AG10803 (cell line): ENCODE measurements around the gene KCNV2.

Source experiments
- DNase-seq: peaks from one replicate; pipeline ENCODE4 v3.0.0; 2010; ENCODE audit warnings: low read depth
- H3K4me3 ChIP-seq: 2 replicates; pipeline ENCODE4 v1.5.1; 2011; ENCODE audit warnings: mild to moderate bottlenecking, low read length, control low read depth
- TF ChIP-seq, protein P1 (sequence below): conservative IDR thresholded peaks from 2 replicates; pipeline ENCODE4 v1.5.1; 2011; ENCODE audit warnings: mild to moderate bottlenecking, low read length, control low read depth, inconsistent platforms

The KCNV2 gene

DNA sequence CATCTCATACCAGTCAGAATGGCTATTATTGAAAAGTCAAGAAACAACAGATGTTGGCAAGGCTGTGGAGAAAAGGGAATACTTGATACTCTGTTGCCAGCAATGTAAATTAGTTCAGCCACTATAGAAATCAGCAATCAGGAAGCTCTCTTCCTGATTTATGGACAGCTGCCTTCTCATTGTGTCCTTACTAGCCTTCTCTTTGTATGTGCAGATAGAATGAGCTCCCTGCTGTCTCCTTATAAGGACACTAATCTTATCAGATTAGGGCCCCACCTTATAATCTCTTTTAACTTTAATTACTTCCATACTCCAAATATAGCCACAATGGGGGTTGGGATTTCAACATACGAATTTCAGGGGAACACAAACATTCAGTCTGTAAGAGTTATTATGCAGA, 38.0 kb downstream of the KCNV2 start:
- TF ChIP-seq, protein P1, sequence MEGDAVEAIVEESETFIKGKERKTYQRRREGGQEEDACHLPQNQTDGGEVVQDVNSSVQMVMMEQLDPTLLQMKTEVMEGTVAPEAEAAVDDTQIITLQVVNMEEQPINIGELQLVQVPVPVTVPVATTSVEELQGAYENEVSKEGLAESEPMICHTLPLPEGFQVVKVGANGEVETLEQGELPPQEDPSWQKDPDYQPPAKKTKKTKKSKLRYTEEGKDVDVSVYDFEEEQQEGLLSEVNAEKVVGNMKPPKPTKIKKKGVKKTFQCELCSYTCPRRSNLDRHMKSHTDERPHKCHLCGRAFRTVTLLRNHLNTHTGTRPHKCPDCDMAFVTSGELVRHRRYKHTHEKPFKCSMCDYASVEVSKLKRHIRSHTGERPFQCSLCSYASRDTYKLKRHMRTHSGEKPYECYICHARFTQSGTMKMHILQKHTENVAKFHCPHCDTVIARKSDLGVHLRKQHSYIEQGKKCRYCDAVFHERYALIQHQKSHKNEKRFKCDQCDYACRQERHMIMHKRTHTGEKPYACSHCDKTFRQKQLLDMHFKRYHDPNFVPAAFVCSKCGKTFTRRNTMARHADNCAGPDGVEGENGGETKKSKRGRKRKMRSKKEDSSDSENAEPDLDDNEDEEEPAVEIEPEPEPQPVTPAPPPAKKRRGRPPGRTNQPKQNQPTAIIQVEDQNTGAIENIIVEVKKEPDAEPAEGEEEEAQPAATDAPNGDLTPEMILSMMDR: no peak
- DNase-seq: no peak
- no peak overlapping the region for H3K4me3 ChIP-seq

- DNase-seq: no peak
- TF ChIP-seq, protein P1: no peak
- no peak overlapping the region for H3K4me3 ChIP-seq
Observed at GRCh38 chr9:2758162-2758897, 41.0 kb downstream of the KCNV2 start.

GRCh38 chr9:2758898-2759510, 41.7 kb downstream of the KCNV2 start:
- peak; percentile 12 for DNase-seq
- no peak overlapping the region for H3K4me3 ChIP-seq
- TF ChIP-seq, protein P1: no peak

- no peak for DNase-seq
- TF ChIP-seq, protein P1: no peak
- no peak overlapping the region for H3K4me3 ChIP-seq
Observed at GRCh38 chr9:2761424-2761823, 44.1 kb downstream of the KCNV2 start.

- TF ChIP-seq, protein P1: no peak
- peak; percentile 20 for DNase-seq
Observed at GRCh38 chr9:2764353-2764752, 47.0 kb downstream of the KCNV2 start.

DNA sequence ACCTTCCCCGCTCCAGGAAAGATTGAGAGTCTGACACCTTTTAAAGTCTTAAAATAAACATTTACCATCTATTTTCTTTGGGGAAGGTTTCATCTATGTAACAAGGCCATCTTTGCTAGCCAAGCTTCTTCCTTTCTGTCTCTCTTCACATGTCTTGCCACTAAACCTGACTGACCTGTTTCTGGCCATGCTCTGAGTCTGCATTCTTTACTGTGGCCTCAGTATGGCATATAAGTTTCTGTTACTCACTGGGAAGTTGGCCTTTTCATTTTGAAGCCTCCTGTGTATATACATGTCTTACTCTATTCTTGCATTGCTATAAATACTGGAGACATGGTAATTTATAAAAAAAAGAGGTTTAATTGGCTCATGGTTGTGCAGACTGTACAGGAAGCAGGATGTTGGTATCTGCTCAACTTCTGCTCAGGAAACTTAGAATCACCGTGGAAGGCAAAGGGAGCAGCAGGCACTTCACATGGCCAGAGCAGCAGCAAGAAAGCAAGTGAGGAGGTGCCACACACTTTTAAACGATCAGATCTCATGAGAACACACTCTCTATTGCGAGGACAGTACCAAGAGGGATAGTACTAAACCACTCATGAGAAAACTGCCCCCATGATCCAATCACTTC, 48.1 kb downstream of the KCNV2 start:
- TF ChIP-seq, protein P1: no peak
- no peak for DNase-seq
- no peak overlapping the region for H3K4me3 ChIP-seq

More at GRCh38 chr9:2764353-2764752, 47.0 kb downstream of the KCNV2 start:
- H3K4me3 ChIP-seq: no peak overlapping the region
